Subcutaneous abdominal adipose tissue (tissue), 5 donors: ENCODE measurements around the gene APOA1.

Experiments used
- H3K27ac ChIP-seq: one replicate; pipeline ENCODE4 v1.7.0; 2013; ENCODE audit warnings: low read depth, mild to moderate bottlenecking, inconsistent platforms, low read length, moderate library complexity
- H3K27me3 ChIP-seq, 5 donors: one replicate each; pipeline ENCODE4 v1.7.0; 2013; ENCODE audit warnings: low read length in 5 of 5, inconsistent platforms in 1 of 5; ENCODE audit not compliant: control insufficient read depth in 5 of 5, insufficient read depth in 4 of 5
- H3K36me3 ChIP-seq, 5 donors: one replicate each; pipeline ENCODE4 v1.7.0; 2013; ENCODE audit warnings: low read length in 5 of 5; ENCODE audit not compliant: control insufficient read depth in 5 of 5, insufficient read depth in 5 of 5
- H3K4me1 ChIP-seq, 5 donors: one replicate each; pipeline ENCODE4 v1.7.0; 2013; ENCODE audit warnings: low read length in 5 of 5, mild to moderate bottlenecking in 3 of 5, moderate library complexity in 1 of 5; ENCODE audit not compliant: control insufficient read depth in 5 of 5, insufficient read depth in 5 of 5
- H3K4me3 ChIP-seq, 5 donors: one replicate each; pipeline ENCODE4 v1.7.0; 2013; ENCODE audit warnings: low read length in 5 of 5, low read depth in 1 of 5
- H3K9ac ChIP-seq, 5 donors: one replicate each; pipeline ENCODE4 v1.7.0; 2013; ENCODE audit warnings: low read length in 5 of 5, mild to moderate bottlenecking in 4 of 5, moderate library complexity in 3 of 5
- H3K9me3 ChIP-seq, 5 donors: one replicate each; pipeline ENCODE4 v1.7.0; 2013; ENCODE audit warnings: low read length in 5 of 5; ENCODE audit not compliant: control insufficient read depth in 5 of 5
- donor health status: healthy.
- donor health status: healthy.
- donor health status: healthy.
- donor health status: healthy.
- donor health status: healthy.

Gene APOA1

GRCh38 chr11:116792144-116792868 is 45.1 kb downstream of the APOA1 start:
- no peaks in the 10 kb centered on the region for H3K27me3 ChIP-seq
- H3K9ac ChIP-seq: no peak overlapping the region
- H3K4me1 ChIP-seq: peaks cover 4 to 37% (median 30%) of the 10 kb centered on the region in 5 donors
- H3K27ac ChIP-seq: no peak overlapping the region
- H3K4me3 ChIP-seq: no peak overlapping the region
- H3K36me3 ChIP-seq: no peaks in the 10 kb centered on the region
- no peaks in the 10 kb centered on the region for H3K9me3 ChIP-seq

GRCh38 chr11:116791813-116792143 is 45.6 kb downstream of the APOA1 start, which contains the start of gene APOA5:
TSS of gene APOA5 (minus strand) at chr11:116791879. CDS start at chr11:116791860, 19 bp downstream.
- Histone ChIP-seq H3K4me3 (peak within 1 kb of the TSS in 4 of 5 donors; percentile 41 to 54 (median 48)), H3K9ac (peak within 1 kb of the TSS in 1 of 5 donors; percentile 21)

GRCh38 chr11:116791002-116791812 is 46.2 kb downstream of the APOA1 start:
- H3K27me3 ChIP-seq: no peaks in the 10 kb centered on the region
- peak overlapping the region in 1 of 5 donors; percentile 21 for H3K9ac ChIP-seq
- peak overlapping the region in 4 of 5 donors; percentile 41 to 54 (median 48) for H3K4me3 ChIP-seq
- peaks cover 0 to 4% (median 2%) of the 10 kb centered on the region in 5 donors for H3K36me3 ChIP-seq
- no peak overlapping the region for H3K27ac ChIP-seq
- no peaks in the 10 kb centered on the region for H3K9me3 ChIP-seq
- H3K4me1 ChIP-seq: peaks cover 11 to 48% (median 38%) of the 10 kb centered on the region in 5 donors

More at GRCh38 chr11:116791813-116792143, 45.6 kb downstream of the APOA1 start, which contains the start of gene APOA5:
- Histone ChIP-seq H3K4me1 (peaks cover 8 to 42% (median 36%) of the 10 kb centered on the region in 5 donors), H3K36me3 (no peaks in the 10 kb centered on the region), H3K27ac (no peak within 1 kb of the TSS), H3K9me3 (no peaks in the 10 kb centered on the region), H3K27me3 (no peaks in the 10 kb centered on the region)

DNA sequence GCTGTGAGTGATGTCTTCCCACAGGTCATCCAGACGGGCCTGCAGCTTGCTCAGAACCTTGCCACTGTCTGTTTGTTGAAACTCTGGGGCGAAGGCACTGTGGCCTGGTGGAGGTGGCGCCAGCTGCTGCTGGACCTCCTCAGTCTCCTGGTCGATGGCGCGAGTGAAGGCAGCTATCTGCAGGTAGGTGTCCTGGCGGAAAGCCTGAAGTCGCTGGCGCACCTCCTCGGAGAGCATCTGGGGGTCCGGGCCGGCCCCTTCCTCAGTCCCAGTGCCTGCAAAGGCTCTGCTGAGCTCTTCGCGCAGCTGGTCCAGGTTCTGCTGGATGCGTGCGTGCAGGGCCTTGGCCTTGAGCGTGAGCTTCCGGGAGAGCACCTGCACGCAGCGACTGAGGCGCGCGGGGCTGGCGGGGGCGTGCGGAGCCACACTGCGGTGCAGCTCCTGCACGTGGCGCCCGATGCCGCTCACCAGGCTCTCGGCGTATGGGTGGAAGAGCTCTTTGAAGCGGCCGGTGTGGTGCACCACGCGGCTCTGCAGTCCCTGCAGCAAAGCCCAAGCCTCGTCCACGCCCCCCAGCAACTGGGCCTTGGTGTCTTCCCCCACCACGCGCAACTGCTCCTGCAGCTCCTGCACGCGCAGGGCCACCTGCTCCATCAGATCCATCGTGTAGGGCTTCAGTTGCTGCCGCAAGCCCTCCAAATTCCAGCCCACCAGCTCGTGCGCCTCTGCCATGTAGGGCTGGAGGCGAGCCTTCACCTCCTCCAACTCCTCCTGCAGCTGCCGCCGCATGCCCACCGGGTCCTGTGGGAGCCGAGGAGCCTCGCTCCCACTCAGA is 47.0 kb downstream of the APOA1 start:
- no peak overlapping the region for H3K27ac ChIP-seq
- peaks cover 11 to 48% (median 38%) of the 10 kb centered on the region in 5 donors for H3K4me1 ChIP-seq
- no peak overlapping the region for H3K4me3 ChIP-seq
- H3K9me3 ChIP-seq: no peaks in the 10 kb centered on the region
- H3K36me3 ChIP-seq: peaks cover 0 to 12% (median 11%) of the 10 kb centered on the region in 5 donors
- H3K9ac ChIP-seq: no peak overlapping the region
- no peaks in the 10 kb centered on the region for H3K27me3 ChIP-seq

- H3K27me3 ChIP-seq: no peaks in the 10 kb centered on the region
- peaks cover under 1 to 26% (median 25%) of the 10 kb centered on the region in 5 donors for H3K36me3 ChIP-seq
- no peaks in the 10 kb centered on the region for H3K9me3 ChIP-seq
- no peak overlapping the region for H3K27ac ChIP-seq
- no peak overlapping the region for H3K9ac ChIP-seq
- no peak overlapping the region for H3K4me3 ChIP-seq
- peaks cover 11 to 48% (median 38%) of the 10 kb centered on the region in 5 donors for H3K4me1 ChIP-seq
These were observed 48.4 kb downstream of the APOA1 start for GRCh38 chr11:116788975-116789374.

DNA sequence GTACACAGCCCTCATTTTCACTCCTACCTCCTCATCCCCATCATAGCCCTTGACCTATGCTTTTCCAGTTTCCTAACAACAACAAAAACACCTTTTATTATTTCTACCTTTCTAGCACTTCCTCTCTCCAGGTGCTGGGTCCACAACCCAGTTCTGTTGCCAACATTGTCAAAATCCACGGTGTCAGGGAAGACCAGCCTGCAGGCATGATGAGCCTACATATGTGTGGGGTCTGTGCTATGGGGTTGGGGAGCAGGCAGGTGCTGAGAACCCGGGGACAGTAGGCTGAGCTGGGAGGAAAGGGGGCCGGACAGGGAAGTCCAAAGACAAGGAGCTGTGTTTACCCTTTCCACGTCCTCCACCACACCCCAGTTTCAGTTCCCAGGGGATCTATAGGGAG is 48.9 kb downstream of the APOA1 start:
- peak overlapping the region in 4 of 5 donors; percentile 85 to 92 (median 88) for H3K9ac ChIP-seq
- peak overlapping the region; percentile 76 to 91 (median 84) for H3K4me3 ChIP-seq
- H3K9me3 ChIP-seq: no peaks in the 10 kb centered on the region
- H3K36me3 ChIP-seq: peaks cover 5 to 30% (median 25%) of the 10 kb centered on the region in 5 donors
- no peaks in the 10 kb centered on the region for H3K27me3 ChIP-seq
- peak overlapping the region; percentile 80 for H3K27ac ChIP-seq
- H3K4me1 ChIP-seq: peaks cover 11 to 48% (median 38%) of the 10 kb centered on the region in 5 donors

DNA sequence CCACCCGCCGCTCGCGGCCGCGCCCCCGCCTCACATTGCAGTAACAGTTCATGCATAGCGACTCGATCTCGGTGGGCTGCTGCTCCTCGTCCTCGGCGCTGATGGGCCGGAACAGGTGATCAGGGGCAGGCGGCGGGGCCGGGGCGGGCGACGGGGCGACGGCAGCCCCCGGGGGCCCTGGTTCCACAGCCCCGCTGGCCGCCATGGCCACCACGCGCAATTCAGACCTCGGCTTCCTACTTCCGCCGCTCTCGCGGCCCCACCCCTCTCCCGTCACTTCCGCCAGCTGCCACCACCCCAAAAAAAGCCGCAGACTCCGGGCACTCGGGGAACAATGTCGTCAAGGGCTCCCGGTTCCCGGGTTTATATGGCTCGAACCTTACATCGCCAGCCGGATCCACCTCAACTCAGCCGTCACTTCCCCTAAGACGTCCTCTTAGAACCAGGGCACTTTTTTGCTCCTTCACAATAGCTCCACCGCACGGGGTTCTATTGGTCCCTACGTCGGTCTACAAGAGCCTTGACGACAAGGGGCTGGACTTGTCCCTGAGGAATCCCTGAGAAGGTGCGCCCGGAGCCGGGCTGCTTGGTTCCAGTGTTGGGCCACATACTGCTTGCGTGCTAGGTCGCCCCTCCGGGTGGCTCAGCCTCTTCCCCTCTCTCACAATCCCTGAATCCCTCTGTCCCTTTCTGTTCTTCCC is 49.5 kb downstream of the APOA1 start, which contains the start of gene ZPR1:
Gene ZPR1, minus strand, starts transcription at position 238 of the 701 bp plus-strand sequence. Its CDS starts 33 bp downstream, at position 205.
- Histone ChIP-seq H3K4me3 (peak within 1 kb of the TSS; percentile 76 to 93 (median 84)), H3K9me3 (no peaks in the 10 kb centered on the region), H3K9ac (peak within 1 kb of the TSS; percentile 85 to 94 (median 88)), H3K36me3 (peaks cover 9 to 36% (median 31%) of the 10 kb centered on the region in 5 donors), H3K27ac (peak within 1 kb of the TSS; percentile 80), H3K27me3 (no peaks in the 10 kb centered on the region), H3K4me1 (peaks cover 11 to 42% (median 36%) of the 10 kb centered on the region in 5 donors)

- Histone ChIP-seq H3K4me3 (peak overlapping the region; percentile 76 to 93 (median 84)), H3K9ac (peak overlapping the region; percentile 85 to 94 (median 88)), H3K27me3 (no peaks in the 10 kb centered on the region), H3K4me1 (peaks cover 11 to 36% (median 31%) of the 10 kb centered on the region in 5 donors), H3K27ac (peak overlapping the region; percentile 80), H3K36me3 (peaks cover 14 to 41% (median 36%) of the 10 kb centered on the region in 5 donors), H3K9me3 (no peaks in the 10 kb centered on the region)
These were observed 50.0 kb downstream of the APOA1 start for GRCh38 chr11:116787436-116787785.

DNA sequence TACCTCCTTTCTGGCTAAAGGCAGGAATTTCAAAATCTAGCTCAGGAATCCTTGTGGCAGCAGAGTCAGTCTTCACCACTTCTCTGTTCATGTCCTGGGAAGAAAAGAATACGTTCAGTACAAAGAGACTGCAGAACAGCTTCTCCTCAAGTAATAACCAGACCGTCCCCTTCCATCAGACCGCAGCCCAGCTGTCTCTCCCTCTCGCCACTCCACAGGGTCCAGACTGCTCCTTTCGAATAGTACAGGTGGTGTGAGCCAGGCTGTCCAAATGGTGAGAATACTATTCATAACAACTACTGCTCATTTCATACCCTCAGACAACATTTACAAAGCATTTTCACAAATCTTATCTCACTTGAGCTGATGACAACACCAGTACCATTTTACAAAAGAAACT is 50.5 kb downstream of the APOA1 start:
- H3K9ac ChIP-seq: peak overlapping the region; percentile 85 to 94 (median 88)
- H3K4me1 ChIP-seq: peaks cover 11 to 32% (median 28%) of the 10 kb centered on the region in 5 donors
- peak overlapping the region; percentile 76 to 93 (median 84) for H3K4me3 ChIP-seq
- H3K27me3 ChIP-seq: no peaks in the 10 kb centered on the region
- H3K9me3 ChIP-seq: no peaks in the 10 kb centered on the region
- peaks cover 17 to 46% (median 41%) of the 10 kb centered on the region in 5 donors for H3K36me3 ChIP-seq
- H3K27ac ChIP-seq: no peak overlapping the region
